Endometrium (tissue), 2 donors: Measurements from ENCODE around the gene INKA2.
A peak's percentile ranks its signal among the peaks of the same experiment; 100 is the strongest.

Experiments
- FAIRE-seq: peaks from 2 replicates; lab custom pipeline; 2012; peaks lifted over from hg19 to GRCh38; lab: Jason Lieb, UNC
- donor health status: control.
- donor health status: control.

INKA2 gene

DNA sequence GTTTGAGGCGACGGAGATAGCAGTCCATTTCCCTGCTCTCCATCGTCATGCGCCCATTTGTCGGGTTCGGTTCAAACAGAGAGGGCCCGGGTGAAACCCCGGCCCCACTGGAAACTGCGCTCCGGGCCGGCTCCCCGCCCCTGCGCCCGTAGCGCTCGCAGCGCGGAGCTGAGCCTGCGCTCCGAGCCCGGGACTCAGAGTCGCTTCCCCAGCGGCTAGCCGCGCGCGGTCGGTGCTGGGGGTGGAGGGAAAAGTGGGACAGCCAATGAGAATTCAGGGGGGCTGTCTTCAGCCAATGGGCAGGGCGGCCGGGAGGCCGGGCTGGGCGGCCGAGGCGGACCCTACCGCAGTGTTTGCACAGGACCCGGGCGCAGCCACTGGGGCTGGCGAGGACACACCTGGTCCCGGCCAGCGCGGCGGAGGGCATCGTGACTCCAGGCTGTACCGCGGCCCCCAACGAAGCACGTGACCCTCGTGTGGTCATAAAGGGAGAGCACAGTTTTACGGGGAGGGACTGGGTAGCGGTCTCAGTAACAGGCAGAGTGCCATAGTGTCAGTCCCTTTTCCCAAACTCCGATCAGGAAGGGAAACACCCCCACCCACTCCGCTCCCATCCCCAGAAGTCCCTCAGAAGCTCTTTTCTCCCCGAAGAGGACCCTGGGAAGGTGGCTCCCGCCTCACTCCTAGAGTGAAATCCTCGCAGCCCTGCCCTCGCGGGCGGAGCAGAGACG, at the start of gene INKA2:
Gene INKA2, minus strand, starts transcription at position 202 of the 731 bp plus-strand sequence. Its CDS starts 153 bp downstream, at position 49.
- no peak for FAIRE-seq

DNA sequence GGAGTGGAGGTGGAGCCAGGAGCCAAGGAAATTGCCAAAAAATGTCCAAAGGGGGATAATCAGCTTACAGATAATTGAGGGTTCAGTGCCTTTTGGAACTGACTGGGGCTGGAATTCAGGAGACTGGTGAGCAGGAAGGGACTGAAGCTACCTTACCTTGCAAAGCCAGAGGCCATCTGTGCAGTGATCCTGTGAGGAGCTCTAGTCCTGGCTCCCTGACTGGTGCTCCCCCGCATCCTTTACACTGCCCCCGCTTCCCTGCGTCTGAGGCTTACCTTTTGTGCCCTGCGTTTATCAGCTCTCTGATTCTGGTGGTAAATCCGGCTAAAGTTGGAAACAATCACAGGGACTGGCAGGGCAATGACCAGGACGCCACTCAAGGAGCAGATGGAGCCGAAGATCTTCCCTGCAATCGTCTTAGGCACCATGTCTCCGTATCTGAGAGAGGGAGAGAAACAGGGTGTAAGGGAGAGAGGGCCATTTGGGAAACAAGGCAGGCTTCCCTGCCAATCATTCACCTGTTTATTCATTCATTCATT, 47.5 kb upstream of the INKA2 start:
- FAIRE-seq: no peak

DNA sequence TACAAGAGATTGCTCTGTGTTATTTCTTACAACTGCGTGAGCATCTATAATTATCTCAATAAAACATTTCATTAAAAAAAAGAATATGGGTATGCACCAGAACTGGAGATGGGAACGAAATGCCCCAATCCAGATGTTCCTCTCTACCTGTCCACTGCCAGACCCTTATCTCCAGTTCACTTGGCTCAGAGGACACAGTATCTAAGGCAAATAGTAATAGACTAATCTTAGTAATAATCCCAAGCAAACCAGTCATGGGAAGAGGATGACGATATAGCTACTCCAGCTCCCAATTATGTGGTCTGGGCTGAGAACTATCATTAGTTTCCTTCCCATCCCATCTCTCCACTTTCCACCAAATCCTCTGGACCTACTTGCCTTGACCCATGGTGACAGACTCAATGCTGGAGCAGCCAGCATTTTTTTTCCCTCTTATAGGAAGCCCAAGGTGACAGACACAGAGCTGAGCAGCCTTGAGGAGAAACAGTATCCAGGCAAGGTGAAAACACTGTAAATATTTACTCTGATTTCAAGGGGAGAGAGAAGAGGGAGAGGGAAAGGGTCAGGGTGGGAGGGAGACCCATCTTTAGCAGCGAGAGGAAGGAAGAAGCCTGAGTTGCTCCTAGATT, 45.2 kb upstream of the INKA2 start:
- no peak for FAIRE-seq

DNA sequence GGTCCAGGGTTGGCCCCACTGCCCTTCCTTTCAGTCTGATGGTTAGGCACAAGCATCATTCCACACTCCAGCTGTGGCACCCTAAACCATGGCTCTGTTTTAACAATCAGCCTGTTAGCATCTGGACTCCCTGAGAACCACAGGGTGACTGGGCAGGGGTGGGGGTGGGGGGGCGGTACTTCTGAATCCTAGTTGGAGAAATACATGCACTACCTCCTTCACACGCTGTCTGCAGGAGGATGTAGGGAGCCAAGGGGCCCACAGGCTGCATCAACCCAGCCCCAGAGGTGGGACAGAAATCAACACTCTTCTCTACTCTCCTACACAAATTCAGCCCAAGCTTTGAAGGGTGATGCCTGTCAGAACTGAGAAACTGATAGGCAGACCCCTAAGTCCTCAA, 40.4 kb upstream of the INKA2 start:
- FAIRE-seq: no peak

DNA sequence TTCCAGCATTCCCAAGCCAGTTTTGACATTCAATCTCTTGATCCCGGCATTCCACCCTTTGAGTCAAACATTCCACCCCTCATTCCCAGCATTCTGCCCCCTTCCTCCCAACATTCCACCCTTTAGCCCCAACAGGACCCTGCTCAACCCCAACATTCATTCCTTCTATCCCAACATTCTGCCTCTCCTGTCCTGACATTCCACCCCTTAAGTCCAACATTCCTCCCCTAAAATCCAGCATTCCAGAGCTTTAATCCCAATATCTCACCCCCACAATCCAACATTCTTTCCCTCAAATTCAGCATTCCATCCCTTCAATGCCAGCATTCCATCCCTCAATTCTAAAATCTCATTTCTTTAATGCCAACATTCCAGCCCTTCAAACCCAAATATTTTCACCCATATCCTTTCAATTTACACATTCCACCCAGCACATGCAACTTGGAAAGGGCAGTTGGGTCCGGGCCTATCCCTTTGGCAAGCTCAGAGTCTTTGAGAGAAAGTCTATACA, 39.4 kb upstream of the INKA2 start:
- FAIRE-seq: no peak

DNA sequence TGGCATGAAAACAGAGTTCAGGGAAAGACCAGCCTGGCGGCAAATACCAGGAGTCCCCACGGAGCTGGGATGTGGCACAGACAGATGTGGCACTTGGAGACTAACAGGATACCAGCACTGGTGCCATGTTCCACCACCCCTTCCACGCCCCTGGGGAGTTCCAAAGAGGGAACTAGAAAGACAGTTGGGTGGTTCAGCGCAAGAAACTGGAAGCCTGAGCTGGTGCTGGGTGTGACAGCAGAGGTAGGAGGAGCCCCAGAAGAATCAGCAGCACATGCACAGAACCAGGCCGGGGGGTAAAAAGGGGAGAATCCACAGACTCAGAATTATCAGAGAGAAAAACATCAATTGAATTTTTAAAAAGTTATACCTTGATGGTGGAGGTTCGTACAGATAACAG, 38.9 kb upstream of the INKA2 start:
- FAIRE-seq: no peak

DNA sequence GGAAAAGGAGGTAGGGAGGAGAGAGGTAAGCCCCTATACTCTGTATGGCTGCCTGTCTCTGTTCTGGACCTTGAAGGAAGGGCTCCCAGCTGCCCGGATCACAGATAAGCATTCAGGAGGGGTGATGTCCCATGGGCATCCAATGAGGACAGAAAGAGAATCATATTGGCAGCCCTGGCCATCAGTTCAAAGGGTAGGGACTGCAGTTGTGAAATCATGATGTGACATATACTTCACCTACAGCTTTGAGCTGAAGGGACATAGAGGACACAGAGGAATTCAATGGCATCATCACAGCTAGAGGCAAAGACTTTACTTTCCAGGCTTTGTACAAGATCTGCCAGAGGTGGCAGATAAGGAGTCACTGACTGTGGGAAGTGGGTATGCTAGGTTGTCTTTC, 38.1 kb upstream of the INKA2 start:
- no peak for FAIRE-seq

DNA sequence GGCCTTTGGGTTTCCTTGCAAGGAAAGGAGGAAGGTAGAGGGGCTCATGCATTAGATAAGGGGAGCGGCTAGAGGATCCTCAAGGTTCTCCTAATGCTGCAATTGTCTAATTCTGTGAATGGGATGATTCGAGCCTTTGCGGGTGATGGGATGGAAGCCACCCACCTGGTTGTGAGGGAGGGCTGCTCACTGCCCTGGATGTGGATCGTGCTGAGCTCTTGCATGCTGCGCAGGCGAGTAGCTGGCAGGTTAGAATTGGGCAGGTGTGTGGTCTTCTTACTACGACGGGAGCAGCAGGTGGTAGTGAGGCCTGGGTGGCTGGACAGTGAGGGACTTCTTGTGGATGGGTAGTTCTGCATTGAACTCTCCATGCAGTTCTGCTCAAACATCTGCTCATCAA, 37.7 kb upstream of the INKA2 start:
- FAIRE-seq: no peak

DNA sequence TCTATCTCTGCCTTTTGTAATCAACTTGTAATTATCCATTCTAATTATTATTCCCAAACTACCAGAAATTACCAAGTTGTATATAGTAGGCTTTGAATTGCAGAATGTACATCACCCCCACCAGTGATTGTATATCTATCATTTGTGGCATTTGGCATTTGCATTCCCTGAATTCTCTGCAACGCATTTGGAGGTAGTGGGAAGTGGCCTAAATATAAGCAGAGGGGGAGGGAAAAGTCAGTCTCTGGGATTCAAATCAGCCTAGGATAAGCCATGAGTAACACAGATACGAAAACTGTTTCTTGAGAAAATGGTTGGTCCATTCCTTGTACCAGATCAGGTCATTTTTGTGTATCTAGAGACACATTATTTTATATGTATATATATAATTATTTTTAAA, 37.2 kb upstream of the INKA2 start:
- FAIRE-seq: no peak

DNA sequence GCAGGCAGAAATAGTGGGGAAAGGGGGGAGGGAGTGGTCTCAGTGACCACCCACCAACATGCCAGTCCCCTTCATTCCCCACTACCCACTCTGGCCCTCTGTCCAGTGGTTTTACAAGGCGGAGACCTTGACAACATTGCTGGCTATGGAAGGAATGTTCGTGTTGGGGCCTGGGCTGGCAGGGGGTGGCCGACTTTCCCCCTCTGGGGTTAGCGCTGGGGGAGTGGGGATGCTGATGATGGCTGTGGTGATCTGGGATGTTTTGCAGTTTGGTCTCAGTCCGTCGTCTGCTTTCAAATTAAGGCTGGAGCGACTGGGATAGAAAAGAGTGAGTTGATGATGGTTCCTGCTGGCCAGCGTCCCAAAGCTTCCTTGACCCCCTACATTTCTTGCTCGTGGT, 36.8 kb upstream of the INKA2 start:
- no peak for FAIRE-seq

DNA sequence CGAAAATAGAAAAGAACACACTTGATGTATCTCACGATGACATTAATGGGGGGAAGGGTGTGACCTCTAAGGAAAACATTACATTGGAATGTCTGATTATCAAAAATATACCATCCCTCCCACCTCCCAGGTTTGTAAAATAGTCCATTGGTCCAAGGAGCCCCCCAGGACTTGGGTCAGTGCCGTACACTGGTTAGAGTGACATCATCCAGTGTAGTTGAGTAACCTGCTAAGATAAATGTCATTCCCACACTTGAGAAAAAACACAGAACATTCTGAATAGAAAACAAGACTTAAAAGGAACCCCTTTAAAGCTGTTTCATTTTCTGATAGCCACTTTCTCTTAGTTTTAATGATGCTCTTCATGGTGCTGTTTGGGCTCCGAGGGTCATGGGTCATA, 31.7 kb upstream of the INKA2 start:
- no peak for FAIRE-seq

DNA sequence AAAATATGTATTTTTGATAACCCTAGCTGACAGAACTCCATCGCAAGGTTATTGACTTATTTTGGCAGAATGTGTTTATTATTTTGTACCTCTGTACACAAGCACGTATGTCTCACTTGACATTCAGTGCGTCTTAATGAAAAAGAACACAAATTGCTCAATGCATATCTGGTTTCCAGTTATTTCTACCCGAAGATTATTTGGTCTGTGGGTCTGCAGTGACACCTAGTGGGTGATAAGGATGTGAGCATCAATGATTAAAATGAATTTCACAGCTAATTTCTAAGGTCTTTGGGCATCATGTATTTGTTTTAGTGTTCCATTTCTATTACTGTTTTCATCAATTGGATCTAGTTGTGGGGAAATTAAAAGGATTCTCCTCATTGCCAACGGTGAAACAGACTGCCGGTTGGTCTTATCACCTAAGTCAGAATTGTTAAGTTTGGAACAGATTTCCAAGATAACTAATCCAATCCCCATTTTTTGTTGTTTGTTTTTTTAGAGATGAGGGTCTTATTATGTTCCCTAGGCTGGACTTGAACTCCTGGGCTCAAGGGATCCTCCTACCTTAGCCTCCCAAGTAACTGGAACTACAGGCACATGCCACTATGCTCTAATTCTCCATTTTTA, 30.4 kb upstream of the INKA2 start:
- peak; percentile 77 for FAIRE-seq

DNA sequence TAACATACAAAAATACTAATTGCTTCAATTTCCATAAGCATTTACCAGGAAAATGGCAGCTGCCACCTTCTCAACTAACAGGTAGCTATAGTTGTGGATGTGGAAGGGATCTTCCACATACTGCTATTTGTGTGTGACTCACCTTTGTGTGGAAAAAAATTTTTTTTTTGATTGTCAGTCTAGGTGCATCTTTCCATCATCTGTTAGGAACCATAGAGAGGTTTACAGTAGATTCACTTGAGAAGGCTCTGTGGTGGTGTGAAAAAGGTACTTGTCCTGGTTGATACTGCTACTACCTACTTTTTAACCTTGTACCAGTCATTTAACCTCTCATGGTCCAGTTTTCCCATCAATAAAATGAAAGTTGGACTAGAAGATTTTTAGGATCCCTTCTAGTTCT, 29.4 kb upstream of the INKA2 start:
- FAIRE-seq: no peak

DNA sequence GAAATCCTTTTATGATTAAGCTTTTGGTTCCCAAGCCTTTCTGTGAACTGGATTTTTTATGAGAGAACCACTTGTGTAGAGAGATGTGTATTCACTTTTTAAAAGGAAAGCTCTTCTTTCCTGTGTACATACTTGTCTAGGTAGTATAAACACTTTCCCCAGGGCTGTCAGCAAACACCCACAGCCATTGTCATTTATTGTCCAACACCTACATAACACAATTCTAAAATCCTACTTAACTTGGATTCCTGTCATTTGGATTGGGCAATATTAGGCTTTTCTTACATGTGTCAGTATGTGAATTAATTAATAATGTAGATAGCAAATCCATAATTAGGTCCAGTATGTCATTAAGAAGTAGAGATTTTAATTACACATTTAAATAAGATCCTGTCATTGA, 28.8 kb upstream of the INKA2 start:
- no peak for FAIRE-seq

DNA sequence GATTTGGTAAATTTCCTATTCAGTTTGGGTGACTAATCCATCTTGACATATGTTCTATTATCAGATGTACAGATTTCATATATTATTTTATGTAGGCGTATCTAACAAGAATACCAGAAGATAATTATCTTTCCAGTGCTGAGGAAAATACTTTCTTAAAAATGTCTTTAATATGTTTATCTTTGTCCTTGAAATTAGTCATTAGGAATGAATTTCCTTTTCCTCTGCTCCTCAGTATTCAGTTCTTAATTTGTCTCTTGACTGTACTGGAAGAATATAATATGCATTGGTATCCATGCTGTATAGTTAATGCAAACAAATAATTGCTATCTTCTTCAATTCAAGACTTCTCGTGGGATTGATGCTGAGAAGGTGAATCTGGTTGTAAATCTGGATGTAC, 23.1 kb upstream of the INKA2 start:
- no peak for FAIRE-seq

DNA sequence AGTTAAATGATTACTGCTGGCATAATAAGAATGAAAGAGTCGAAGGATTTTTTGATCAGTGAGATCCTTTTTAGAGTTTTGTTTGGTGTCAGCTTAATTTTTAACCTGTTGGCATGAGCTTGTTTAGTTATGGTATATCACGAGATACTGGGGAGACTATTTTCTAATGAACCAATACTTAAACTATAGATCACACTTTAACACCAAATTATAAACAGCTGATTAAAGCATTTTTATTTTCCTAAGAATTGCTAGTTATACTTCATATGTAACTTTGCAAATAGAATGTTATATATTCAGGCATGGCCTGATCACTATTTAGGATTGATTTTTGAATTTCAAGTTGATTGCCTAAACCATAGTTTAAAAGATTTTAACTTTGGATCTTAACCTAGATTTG, 22.5 kb upstream of the INKA2 start:
- no peak for FAIRE-seq

DNA sequence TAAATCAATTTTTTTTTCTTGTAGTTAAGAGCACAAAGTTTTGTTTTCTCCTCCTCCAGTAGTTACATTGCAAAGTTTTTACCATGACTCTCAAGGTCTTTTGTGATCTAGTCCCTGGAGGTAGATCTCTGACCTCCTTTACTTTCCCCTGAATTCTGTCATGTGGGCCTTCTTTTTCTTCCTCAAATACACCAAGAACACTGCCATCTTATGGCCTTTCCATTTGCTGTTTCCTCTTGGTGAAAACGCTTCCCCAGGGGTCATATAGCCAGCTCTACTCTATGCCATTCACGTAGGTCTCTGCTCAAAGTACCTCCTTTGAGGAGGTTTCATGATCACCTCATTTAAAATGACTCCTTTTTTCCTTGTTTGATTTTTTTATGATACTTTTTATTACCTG, 19.2 kb upstream of the INKA2 start:
- FAIRE-seq: no peak

DNA sequence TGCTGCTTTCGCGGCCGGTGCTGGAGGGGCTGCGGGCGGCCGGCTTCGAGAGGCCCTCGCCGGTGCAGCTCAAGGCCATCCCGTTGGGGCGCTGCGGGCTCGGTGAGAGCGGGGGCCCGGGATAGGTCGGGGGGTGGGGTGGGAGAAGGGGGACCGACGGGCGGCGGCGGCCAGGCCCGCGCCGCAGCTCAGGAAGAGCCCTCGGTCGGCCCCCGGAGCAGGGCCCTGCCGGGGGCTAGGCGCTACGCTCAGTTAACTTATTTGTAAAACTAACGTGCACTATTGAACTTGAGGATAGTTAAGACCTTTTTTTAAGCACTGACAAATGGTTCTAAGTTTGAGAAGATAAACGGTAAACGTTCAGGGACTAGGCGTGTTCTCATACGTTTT, 16.9 kb upstream of the INKA2 start:
- FAIRE-seq: no peak

DNA sequence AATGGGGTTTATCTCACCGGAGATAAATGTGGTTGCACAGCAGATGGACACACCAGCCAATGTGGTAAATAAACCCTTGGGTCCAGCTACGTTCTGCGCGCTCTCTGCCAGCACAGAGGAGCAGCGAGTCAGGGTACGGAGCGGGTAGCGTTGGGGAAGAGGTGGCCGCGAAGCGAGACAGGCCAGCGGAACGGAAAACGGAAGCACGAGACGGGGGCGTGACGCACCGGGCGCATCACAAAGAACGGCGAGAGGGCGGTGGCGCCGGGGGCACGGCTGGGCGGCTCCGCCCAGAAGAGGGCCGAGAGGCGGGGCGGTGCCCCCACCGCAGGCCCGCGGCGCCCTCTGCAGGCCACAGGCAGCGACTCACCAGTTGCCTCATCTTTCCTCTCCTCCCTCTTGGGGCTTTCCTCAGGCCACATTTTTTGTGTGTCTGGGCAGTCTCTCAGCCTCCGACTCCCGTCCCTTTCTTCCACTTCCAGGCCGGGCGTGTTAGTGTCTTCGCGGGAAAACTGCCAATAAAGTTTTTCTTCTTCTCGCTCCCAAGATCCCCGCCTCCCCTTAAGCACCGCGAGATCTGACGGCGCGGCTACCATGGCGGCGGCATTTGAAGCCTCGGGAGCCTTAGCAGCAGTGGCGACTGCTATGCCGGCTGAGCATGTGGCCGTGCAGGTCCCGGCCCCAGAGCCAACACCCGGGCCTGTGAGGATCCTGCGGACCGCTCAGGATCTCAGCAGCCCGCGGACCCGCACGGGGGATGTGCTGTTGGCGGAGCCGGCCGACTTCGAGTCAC, 16.3 kb upstream of the INKA2 start, which contains the start of gene DDX20:
Gene DDX20, plus strand, starts transcription at position 571 of the 793 bp plus-strand sequence. Its CDS starts 24 bp downstream, at position 595.
- peak; percentile 37 for FAIRE-seq

DNA sequence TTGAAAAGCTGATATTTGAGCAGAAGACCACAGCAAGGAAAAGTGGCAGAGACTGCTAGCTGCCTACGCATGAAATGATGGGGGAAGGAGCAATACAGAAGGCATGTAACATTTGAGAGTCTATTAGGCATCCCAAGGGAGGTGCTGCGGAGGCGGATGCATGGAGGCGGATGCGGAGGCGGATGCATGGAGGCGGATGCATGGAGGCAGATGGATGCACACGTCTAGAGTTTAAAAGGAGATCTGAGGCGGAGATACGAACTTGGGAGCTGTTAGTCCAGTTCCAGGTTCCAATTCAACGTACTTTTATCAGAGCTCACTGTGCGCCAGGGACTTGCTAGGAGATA, 15.8 kb upstream of the INKA2 start:
- FAIRE-seq: no peak

DNA sequence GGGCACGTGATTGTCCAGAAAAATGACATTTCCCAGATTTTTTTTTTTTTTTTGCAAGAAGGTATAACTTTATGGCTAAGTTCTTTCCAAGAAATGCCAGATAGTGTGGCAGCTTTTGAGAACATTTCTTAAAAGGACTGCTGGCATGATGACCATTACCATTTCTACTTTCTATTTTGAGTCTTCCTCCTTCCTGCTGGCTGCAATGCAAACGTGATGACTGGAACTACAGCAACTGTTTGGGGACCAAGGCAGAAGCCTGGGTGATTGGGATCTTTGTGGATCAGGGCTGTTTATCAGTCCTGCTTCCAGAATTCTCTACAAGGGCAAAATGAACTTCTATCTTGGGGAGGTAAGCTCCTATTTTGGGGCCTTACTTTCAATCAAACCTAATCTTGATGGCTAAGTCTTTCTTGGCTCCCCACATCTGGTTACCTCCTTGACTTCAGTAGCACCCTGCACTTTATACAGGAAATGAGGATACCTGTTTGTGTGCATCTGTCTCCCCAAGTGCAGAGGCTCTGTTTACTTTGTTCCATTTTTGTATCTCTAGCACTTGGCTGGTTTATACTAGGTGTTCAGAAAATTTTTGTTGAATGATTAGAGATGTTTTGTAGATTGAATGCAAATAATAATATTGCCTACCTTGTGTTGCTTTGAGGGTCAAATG, 12.8 kb upstream of the INKA2 start:
- FAIRE-seq: no peak

DNA sequence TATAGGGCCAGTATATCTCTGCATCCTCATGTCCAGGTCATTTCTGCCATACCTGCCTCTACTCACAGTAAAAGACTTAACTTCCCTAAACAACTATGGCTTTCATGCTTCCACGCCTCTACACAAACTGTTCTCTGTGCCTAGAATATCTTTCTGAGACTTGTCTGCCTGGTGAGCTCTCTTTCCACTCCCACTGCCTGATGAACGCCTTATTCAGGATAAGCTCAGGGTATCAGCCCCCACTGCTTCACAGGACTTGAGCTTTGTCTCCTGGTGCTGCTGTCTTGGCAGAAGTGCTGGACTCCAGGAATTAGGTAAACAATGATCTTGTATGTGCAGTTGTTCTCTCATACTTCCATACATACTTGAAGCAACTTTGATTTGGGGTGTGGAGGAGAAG, 11.7 kb upstream of the INKA2 start:
- FAIRE-seq: no peak
